Naive thymus-derived CD4-positive, alpha-beta T cell (primary cell): ENCODE measurements around the gene OR2D3. TPM values are rescaled to one million over a fixed set of nuclear protein-coding genes. Genes with fewer than 3 reads are reported as not detected.

Experiments
- ATAC-seq: fragments of 150-1000 bp; cut with Tn5 transposase; 2 replicates; pipeline ENCODE4 v1.10.0; 2021; ENCODE audit warnings: mild to moderate bottlenecking, moderate library complexity
- CTCF ChIA-PET: fragments of 350-600 bp; sonication (Branson Sonifier 250); formaldehyde crosslinking; loops from one replicate; lab custom pipeline; 2021; ENCODE audit warnings: antibody characterized with exemption; lab: Charles Lee
- POLR2A ChIA-PET: fragments of 350-600 bp; sonication (Branson Sonifier 250); formaldehyde crosslinking; loops from one replicate; lab custom pipeline; 2021; ENCODE audit warnings: antibody characterized with exemption, inconsistent platforms; lab: Charles Lee
- DNase-seq, 9 donors: peaks; one replicate each; pipeline versions ENCODE4 v3.0.0 to v3.0.0-alpha.2; 2020 to 2022; ENCODE audit warnings: mixed read lengths in 1 of 9
- H3K27ac ChIP-seq: one replicate; pipeline ENCODE4 v1.7.0; 2013; ENCODE audit warnings: mild to moderate bottlenecking, low read depth, low read length, moderate library complexity
- H3K27me3 ChIP-seq, 2 donors: one replicate each; pipeline ENCODE4 v1.7.0; 2013; ENCODE audit warnings: low read length in 2 of 2, mild to moderate bottlenecking in 2 of 2, moderate library complexity in 2 of 2; ENCODE audit not compliant: control insufficient read depth in 2 of 2, insufficient read depth in 2 of 2
- H3K36me3 ChIP-seq, 3 experiments: 1 replicate in 2 of 3; 2 replicates in 1 of 3; pipeline ENCODE4 v1.7.0; 2013; ENCODE audit warnings: low read length in 3 of 3, mild to moderate bottlenecking in 3 of 3, moderate library complexity in 1 of 3; ENCODE audit not compliant: insufficient read depth in 3 of 3, control insufficient read depth in 2 of 3
- H3K4me1 ChIP-seq, 2 donors: one replicate each; pipeline ENCODE4 v1.7.0; 2013; ENCODE audit warnings: low read length in 2 of 2, mild to moderate bottlenecking in 2 of 2, moderate library complexity in 1 of 2; ENCODE audit not compliant: control insufficient read depth in 2 of 2, insufficient read depth in 2 of 2
- H3K4me3 ChIP-seq: 2 replicates; pipeline ENCODE4 v1.7.0; 2013; ENCODE audit warnings: mild to moderate bottlenecking, low read length
- H3K9me3 ChIP-seq, 3 experiments: 1 replicate in 2 of 3; 2 replicates in 1 of 3; pipeline ENCODE4 v1.7.0; 2013; ENCODE audit warnings: low read length in 3 of 3; ENCODE audit not compliant: control insufficient read depth in 2 of 3
- H3K27ac Mint-ChIP-seq, 9 donors: one replicate each; pipeline ENCODE4 v1.8.0; 2020 to 2022; ENCODE audit warnings: mixed read lengths in 9 of 9, mild to moderate bottlenecking in 8 of 9, moderate library complexity in 5 of 9, inconsistent platforms in 2 of 9
- H3K27me3 Mint-ChIP-seq, 5 donors: one replicate each; pipeline ENCODE4 v1.8.0; 2021 to 2022; ENCODE audit warnings: mixed read lengths in 5 of 5, mild to moderate bottlenecking in 1 of 5
- H3K36me3 Mint-ChIP-seq, 5 donors: one replicate each; pipeline ENCODE4 v1.8.0; 2020 to 2022; ENCODE audit warnings: mixed read lengths in 5 of 5, mild to moderate bottlenecking in 3 of 5, inconsistent platforms in 1 of 5
- H3K4me1 Mint-ChIP-seq, 7 donors: one replicate each; pipeline ENCODE4 v1.8.0; 2020 to 2022; ENCODE audit warnings: mixed read lengths in 7 of 7, mild to moderate bottlenecking in 3 of 7, inconsistent platforms in 1 of 7
- H3K4me3 Mint-ChIP-seq, 10 donors: one replicate each; pipeline ENCODE4 v1.8.0; 2020 to 2022; ENCODE audit warnings: mild to moderate bottlenecking in 10 of 10, mixed read lengths in 10 of 10, moderate library complexity in 6 of 10, inconsistent platforms in 2 of 10
- H3K9me3 Mint-ChIP-seq, 11 donors: one replicate each; pipeline ENCODE4 v1.8.0; 2020 to 2022; ENCODE audit warnings: mixed read lengths in 11 of 11, mild to moderate bottlenecking in 4 of 11, inconsistent platforms in 1 of 11, moderate library complexity in 1 of 11
- intact Hi-C, 2 donors: fragments of 100-400 bp; cut with micrococcal nuclease; formaldehyde crosslinking; loops; one replicate each; pipeline ENCODE4 v1.15.1; 2023
- polyA plus RNA-seq, 2 donors: library from polyadenylated mRNA; unstranded; fragments of 300-500 nt; fragmentation: Illumina TruSeq; gene quantifications; one replicate each; pipeline ENCODE4 v1.2.3, GENCODE V29; 2021
- total RNA-seq, 6 experiments: library from RNA in 5 of 6; stranded (reverse) in 5 of 6; gene quantifications; 1 replicate in 5 of 6; 2 replicates in 1 of 6; pipeline ENCODE4 v1.2.3 and lab custom pipeline; 2021 to 2026

OR2D3 gene
- total and polyA plus RNA-seq, 7 experiments from 2014 or later: not detected

DNA sequence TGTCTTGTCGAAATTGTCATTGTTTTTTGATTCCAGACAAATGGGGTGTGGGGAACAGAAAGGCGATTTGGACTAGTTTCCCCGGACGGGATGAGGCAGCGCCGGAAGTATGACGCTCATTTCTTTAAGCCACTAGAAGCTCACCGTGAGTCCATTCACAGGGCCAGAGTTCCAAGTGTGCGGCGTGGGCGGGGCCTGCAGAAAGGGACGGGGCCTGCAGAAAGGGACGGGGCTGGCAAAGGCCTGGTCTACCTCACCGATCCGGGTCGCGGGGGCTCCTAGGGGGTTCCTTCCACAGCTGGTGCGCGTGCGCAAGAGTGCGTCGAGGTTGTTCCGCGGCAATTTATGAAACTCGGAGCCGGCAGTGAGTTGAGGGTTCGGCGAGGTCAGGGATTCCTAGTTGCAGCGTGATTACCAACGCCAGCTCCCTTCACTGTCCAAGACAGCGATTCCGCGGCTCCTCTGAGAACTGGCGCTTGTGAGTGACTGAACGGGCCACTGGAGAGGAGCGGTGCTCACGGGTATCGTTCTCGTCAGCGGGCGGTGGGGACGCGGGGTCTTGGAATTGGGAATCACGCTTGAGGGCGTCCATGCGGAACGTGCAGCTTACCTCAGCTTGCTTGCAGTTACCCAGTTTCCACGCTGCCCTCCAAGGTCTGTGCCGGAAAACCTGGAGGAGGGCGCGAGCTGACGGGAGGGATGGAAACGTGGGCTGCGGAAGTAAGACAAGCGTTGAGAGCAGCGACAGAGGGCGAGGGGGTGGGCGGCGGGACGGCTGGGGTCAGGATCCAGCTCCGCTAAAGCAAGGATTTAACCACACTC lies 5.6 kb downstream of the OR2D3 start, which contains the start of gene ZNF215:
Gene ZNF215, plus strand, starts transcription at position 219 of the 822 bp plus-strand sequence. CDS start 5,847 bp downstream, outside the sequence.
- peak; percentile 67 for ATAC-seq
- Histone ChIP-seq H3K27me3 (peaks cover 0 to 3% of the 10 kb centered on the region in 2 donors), H3K4me1 (peaks cover 0 to 8% of the 10 kb centered on the region in 2 donors), H3K9me3 (no peaks in the 10 kb centered on the region), H3K36me3 (peaks cover 0 to 5% (median 0%) of the 10 kb centered on the region in 3 experiments), H3K4me3 (peak within 1 kb of the TSS; percentile 48), H3K27ac (peak within 1 kb of the TSS; percentile 47)
- ChIA-PET CTCF (no interaction called here), POLR2A (interaction anchor here (0.7 kb wide), 1 partner anchor 578 kb away, joined by 3 read pairs; no protein-coding TSS in a partner anchor)
- peaks cover 0 to 3% (median 0%) of the 10 kb centered on the region in 5 donors for H3K36me3 Mint-ChIP-seq
- H3K27ac Mint-ChIP-seq: peak within 1 kb of the TSS in 3 of 9 donors; percentile 27 to 37 (median 34)
- H3K4me3 Mint-ChIP-seq: peak within 1 kb of the TSS; percentile 65 to 91 (median 78)
- intact Hi-C loops: loop anchor here in 1 of 2 donors (5.0 kb wide), 1 partner anchor 179 kb away; no protein-coding TSS in a partner anchor
- H3K27me3 Mint-ChIP-seq: peaks cover 30 to 83% (median 67%) of the 10 kb centered on the region in 5 donors
- peak in 4 of 9 donors; percentile 7 to 64 (median 34) for DNase-seq
- H3K9me3 Mint-ChIP-seq: peaks cover 0 to 1% (median 0%) of the 10 kb centered on the region in 11 donors
- peaks cover 7 to 36% (median 21%) of the 10 kb centered on the region in 7 donors for H3K4me1 Mint-ChIP-seq

DNA sequence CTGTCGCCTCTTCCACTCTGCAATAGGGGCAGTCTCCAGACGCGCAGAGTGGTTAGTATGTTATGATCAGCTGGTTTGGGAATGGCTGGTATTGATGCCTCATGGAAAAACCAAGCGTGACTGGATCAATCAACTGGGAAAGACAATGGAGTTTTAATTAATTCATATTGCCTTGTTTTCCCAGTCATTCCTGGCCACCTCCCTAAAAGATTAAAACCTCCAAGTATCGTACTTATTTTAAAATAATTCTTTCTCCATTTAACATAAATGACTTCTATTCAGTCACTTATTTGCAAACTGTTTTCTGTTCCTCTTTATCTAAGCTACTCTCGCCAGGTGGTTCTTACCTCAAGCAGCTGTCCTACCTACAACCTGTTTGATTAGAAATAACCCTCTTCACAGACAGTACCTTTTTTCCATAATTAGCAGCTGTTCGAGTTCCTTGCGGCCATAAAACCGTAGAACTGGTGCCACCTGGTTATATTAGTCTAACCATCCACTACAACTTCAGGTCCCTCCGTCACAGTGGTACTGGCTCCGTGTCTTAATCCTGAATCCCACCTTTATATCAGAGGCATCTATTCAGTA lies 6.3 kb downstream of the OR2D3 start:
- H3K27me3 Mint-ChIP-seq: peaks cover 30 to 81% (median 71%) of the 10 kb centered on the region in 5 donors
- ChIA-PET POLR2A (interaction anchor here (0.7 kb wide), 1 partner anchor 577 kb away, joined by 3 read pairs; no protein-coding TSS in a partner anchor), CTCF (no interaction called here)
- Histone ChIP-seq H3K36me3 (peaks cover 0 to 5% (median 0%) of the 10 kb centered on the region in 3 experiments), H3K4me1 (peaks cover 0 to 8% of the 10 kb centered on the region in 2 donors), H3K4me3 (peak overlapping the region; percentile 48), H3K27me3 (peaks cover 0 to 3% of the 10 kb centered on the region in 2 donors), H3K9me3 (no peaks in the 10 kb centered on the region), H3K27ac (peak overlapping the region; percentile 47)
- H3K9me3 Mint-ChIP-seq: peaks cover 0 to 1% (median 0%) of the 10 kb centered on the region in 11 donors
- intact Hi-C loops: loop anchor here in 1 of 2 donors (5.0 kb wide), 1 partner anchor 180 kb away; no protein-coding TSS in a partner anchor
- H3K27ac Mint-ChIP-seq: peak overlapping the region in 1 of 9 donors; percentile 29
- peak overlapping the region; percentile 65 to 91 (median 76) for H3K4me3 Mint-ChIP-seq
- DNase-seq (no peak), ATAC-seq (no peak)
- peaks cover 0 to 3% (median 0%) of the 10 kb centered on the region in 5 donors for H3K36me3 Mint-ChIP-seq
- peaks cover 7 to 40% (median 23%) of the 10 kb centered on the region in 7 donors for H3K4me1 Mint-ChIP-seq

- Mint-ChIP-seq H3K9me3 (peaks cover 0 to 5% (median 0%) of the 10 kb centered on the region in 11 donors), H3K4me1 (peaks cover 7 to 48% (median 23%) of the 10 kb centered on the region in 7 donors), H3K36me3 (peaks cover 0 to 9% (median 0%) of the 10 kb centered on the region in 5 donors), H3K27me3 (peaks cover 30 to 80% (median 73%) of the 10 kb centered on the region in 5 donors), H3K4me3 (no peak overlapping the region), H3K27ac (no peak overlapping the region)
- POLR2A ChIA-PET: no interaction called here
- ATAC-seq (no peak), DNase-seq (no peak)
- Histone ChIP-seq H3K36me3 (peaks cover 0 to 5% (median 0%) of the 10 kb centered on the region in 3 experiments), H3K27me3 (peaks cover 0 to 3% of the 10 kb centered on the region in 2 donors), H3K27ac (no peak overlapping the region), H3K4me1 (peaks cover 0 to 8% of the 10 kb centered on the region in 2 donors), H3K4me3 (no peak overlapping the region), H3K9me3 (no peaks in the 10 kb centered on the region)
- CTCF ChIA-PET: interaction anchor here (0.5 kb wide), 1 partner anchor 1107 kb away, joined by 4 read pairs; no protein-coding TSS in a partner anchor
- intact Hi-C loops: loop anchor here in 1 of 2 donors (5.0 kb wide), 1 partner anchor 182 kb away; no protein-coding TSS in a partner anchor
These were observed 8.1 kb downstream of the OR2D3 start for GRCh38 chr11:6928916-6929315.

GRCh38 chr11:6931146-6931713 lies 10.4 kb downstream of the OR2D3 start:
- H3K4me1 Mint-ChIP-seq: peaks cover 5 to 37% (median 15%) of the 10 kb centered on the region in 7 donors

DNA sequence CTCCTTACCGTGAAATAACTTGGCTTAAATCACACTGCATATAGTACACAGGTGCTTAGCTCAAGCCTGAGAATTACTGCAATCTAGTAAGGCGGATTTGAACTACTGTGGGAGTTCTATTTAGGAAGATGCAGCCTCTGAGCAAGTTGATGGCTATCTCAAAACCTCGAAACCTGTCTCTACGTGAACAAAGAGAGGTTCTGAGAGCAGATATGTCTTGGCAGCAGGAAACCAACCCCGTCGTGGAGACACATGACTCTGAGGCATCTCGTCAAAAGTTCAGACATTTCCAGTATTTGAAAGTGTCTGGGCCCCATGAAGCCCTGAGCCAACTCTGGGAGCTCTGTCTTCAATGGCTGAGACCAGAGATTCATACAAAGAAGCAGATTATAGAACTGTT lies 11.3 kb downstream of the OR2D3 start:
- Histone ChIP-seq H3K36me3 (no peaks in the 10 kb centered on the region), H3K27me3 (peaks cover 0 to 3% of the 10 kb centered on the region in 2 donors), H3K4me1 (peaks cover 0 to 3% of the 10 kb centered on the region in 2 donors), H3K27ac (no peak overlapping the region), H3K9me3 (no peaks in the 10 kb centered on the region), H3K4me3 (no peak overlapping the region)
- intact Hi-C loops: no loop called here
- ChIA-PET CTCF (no interaction called here), POLR2A (no interaction called here)
- Mint-ChIP-seq H3K27me3 (peaks cover 12 to 79% (median 64%) of the 10 kb centered on the region in 5 donors), H3K27ac (peak overlapping the region in 3 of 9 donors; percentile 42 to 79 (median 76)), H3K4me1 (peaks cover 5 to 30% (median 8%) of the 10 kb centered on the region in 7 donors), H3K36me3 (peaks cover 0 to 15% (median 0%) of the 10 kb centered on the region in 5 donors), H3K4me3 (peak overlapping the region in 3 of 10 donors; percentile 28 to 65 (median 52)), H3K9me3 (peaks cover 0 to 5% (median 0%) of the 10 kb centered on the region in 11 donors)
- peak in 3 of 9 donors; percentile 7 to 46 (median 14) for DNase-seq
- peak; percentile 63 for ATAC-seq

More at GRCh38 chr11:6931146-6931713, 10.4 kb downstream of the OR2D3 start:
- POLR2A ChIA-PET: no interaction called here
- Mint-ChIP-seq H3K27ac (no peak overlapping the region), H3K36me3 (peaks cover 0 to 15% (median 0%) of the 10 kb centered on the region in 5 donors), H3K27me3 (peaks cover 17 to 85% (median 69%) of the 10 kb centered on the region in 5 donors), H3K9me3 (peaks cover 0 to 5% (median 0%) of the 10 kb centered on the region in 11 donors), H3K4me3 (no peak overlapping the region)
- DNase-seq (no peak), ATAC-seq (no peak)
- peaks cover 0 to 8% of the 10 kb centered on the region in 2 donors for H3K4me1 ChIP-seq
- peaks cover 0 to 3% of the 10 kb centered on the region in 2 donors for H3K27me3 ChIP-seq
- no peak overlapping the region for H3K27ac ChIP-seq
- H3K9me3 ChIP-seq: no peaks in the 10 kb centered on the region
- intact Hi-C loops: no loop called here
- CTCF ChIA-PET: no interaction called here
- H3K36me3 ChIP-seq: peaks cover 0 to 5% (median 0%) of the 10 kb centered on the region in 3 experiments
- no peak overlapping the region for H3K4me3 ChIP-seq

DNA sequence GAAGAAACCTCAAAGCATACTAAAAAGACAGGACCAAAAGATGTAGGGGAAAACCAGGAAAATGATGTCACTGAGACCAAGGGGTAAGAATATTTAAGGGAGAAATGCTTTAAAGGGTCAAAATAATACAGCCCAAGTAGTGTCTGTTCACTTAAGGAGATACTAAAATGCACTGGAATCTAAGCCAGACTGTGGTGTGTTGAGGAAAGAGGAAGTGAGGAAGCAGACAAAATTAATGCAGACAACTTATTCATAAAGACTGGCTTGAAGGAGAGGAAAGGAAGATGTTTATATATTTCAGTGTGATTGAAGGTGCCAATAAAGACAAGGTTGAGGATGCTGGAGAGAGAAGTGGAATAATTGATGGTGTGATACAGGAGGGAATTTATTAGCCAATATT lies 21.2 kb downstream of the OR2D3 start:
- Mint-ChIP-seq H3K4me3 (no peak overlapping the region), H3K27ac (no peak overlapping the region), H3K4me1 (no peaks in the 10 kb centered on the region), H3K9me3 (no peaks in the 10 kb centered on the region), H3K27me3 (peaks cover 0 to 4% (median 0%) of the 10 kb centered on the region in 5 donors), H3K36me3 (peaks cover 0 to 4% (median 0%) of the 10 kb centered on the region in 5 donors)
- DNase-seq: no peak
- H3K4me1 ChIP-seq: no peaks in the 10 kb centered on the region
- no peak overlapping the region for H3K4me3 ChIP-seq
- ChIA-PET CTCF (no interaction called here), POLR2A (no interaction called here)
- H3K9me3 ChIP-seq: no peaks in the 10 kb centered on the region
- no peak for ATAC-seq
- H3K27ac ChIP-seq: no peak overlapping the region
- H3K27me3 ChIP-seq: no peaks in the 10 kb centered on the region
- H3K36me3 ChIP-seq: no peaks in the 10 kb centered on the region
- intact Hi-C loops: no loop called here
